Hindlimb muscle (tissue), 1 donor: ENCODE measurements around the gene STARD3. TPM values are rescaled to one million over a fixed set of nuclear protein-coding genes. Genes with fewer than 3 reads are reported as not detected.

Source experiments
- DNase-seq: peaks from one replicate; pipeline ENCODE4 v3.0.0-alpha.2; 2013
- polyA plus RNA-seq: library from polyadenylated mRNA; unstranded; fragments of 120-200 nt; gene quantifications from one replicate; pipeline ENCODE4 v1.2.1, GENCODE V29; 2013; ENCODE audit not compliant: insufficient read length

STARD3 gene
- polyA plus RNA-seq, 1 donor: 36.2 TPM

DNA sequence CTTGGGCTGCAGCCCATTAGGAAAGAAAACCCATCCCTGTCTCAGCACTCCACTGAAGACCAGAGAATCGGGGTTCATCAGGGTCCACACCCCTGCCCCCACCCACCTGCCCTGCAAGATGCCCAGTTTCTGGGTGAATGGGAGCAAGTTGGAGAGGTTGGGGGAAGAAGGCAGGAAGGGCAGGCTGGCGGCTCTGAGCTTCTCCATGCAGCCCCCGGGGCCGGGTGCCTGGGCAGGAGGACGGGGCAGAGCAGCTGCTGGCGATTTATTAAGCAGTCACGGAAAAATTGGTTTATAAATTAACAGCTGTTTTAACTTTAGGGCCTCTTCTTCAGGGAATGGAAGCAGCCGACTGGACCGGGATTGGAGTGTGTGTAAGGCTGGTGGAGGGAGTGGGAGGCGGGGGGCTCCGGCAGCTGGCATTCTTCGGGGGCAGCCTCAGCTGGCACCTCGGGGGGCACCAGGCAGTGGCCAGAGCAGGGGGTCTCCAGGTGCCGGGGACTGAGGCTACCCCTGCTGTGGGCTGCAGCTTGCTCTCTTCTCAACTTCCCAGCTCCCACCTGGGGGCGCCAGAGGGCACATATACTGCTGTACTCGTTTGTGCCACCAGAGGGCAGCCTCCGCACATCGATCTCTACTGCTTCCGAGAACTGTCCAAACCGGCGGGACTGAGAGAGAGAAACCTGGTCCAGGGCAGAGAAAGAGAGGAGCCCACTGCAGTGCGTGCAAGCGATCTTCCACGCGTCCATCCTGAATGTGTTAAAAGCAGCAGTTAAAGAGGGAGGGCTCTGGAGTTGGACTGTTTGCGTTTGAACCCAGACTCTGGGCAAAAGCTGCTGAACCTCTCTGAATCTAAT lies 15.2 kb upstream of the STARD3 start:
- DNase-seq: peak; percentile 84

DNA sequence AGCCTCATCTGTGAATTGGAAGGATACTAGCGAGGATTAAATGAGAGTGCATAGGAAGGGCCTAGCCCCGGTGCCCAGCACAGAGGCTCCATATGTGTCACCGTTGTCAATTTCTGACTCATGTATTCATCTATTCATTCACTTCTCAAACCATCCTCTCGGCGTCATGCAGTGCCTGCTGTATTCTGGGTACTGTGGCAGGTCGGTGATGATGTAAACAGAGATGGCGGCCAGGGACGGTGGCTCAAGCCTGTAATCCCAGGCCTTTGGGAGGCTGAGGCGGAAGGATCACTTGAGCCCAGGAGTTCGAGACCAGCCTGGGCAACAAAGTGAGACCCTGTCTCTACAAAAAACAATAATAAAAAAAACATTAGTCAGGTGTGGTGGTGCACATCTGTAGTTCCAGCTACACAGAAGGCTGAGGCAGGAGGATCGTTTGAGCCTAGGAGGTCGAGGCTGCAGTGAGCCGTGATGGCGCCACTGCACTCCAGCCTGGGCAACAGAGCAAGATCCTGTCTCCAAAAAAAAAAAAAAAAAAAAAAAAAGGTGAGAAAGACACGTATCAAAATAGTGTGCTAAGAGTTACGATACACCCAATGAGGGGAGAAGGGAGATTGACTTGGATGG lies 14.5 kb upstream of the STARD3 start:
- DNase-seq: no peak

DNA sequence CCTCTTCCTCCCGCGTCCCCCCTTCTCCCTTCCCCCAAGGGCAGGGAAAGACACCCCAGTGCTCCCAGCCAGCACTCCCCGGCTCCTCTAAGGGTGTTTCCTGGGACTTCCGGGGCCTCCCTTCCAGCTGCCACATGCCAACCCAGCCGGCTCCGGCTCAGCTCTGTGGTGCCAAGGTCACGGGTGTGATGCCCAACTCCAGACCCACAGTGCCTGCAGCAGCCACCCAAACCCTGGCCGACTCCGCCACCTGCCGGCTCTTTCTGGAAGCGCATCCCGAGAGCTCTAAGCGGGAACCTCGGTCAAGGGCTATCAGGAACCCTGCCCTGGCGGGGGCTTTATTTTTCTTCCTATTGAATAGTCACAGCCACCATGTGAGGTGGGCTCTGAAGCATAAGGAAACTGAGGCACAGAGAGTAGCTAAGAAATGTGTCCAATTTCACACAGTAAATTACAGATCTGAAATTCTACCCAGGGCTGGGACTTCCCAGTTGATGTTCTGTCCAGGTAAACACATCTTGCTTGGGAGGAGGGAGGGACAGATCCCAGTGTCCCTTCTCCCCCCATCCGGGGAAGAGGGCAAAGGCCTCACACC lies 13.5 kb upstream of the STARD3 start:
- DNase-seq: peak; percentile 69

DNA sequence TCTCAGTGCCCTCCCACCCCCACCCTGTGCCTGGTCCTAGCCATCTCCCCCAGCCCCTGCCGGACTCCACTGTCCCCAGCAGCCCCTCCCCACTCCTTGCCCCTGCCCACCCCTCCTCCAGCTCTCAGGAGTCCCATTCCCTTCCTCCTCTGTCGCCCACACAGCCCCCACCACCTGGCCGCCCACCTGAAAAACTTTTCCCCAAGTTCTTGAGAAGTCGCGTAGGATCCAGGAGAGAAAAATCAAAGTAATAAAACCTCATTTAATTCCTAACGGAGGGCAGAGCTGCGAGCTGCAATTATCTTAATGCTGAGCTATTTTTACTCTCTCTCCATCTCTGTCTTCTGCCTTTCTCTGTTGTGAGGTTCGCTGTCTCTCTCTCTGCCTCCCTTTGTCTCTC lies 12.6 kb upstream of the STARD3 start:
- no peak for DNase-seq

DNA sequence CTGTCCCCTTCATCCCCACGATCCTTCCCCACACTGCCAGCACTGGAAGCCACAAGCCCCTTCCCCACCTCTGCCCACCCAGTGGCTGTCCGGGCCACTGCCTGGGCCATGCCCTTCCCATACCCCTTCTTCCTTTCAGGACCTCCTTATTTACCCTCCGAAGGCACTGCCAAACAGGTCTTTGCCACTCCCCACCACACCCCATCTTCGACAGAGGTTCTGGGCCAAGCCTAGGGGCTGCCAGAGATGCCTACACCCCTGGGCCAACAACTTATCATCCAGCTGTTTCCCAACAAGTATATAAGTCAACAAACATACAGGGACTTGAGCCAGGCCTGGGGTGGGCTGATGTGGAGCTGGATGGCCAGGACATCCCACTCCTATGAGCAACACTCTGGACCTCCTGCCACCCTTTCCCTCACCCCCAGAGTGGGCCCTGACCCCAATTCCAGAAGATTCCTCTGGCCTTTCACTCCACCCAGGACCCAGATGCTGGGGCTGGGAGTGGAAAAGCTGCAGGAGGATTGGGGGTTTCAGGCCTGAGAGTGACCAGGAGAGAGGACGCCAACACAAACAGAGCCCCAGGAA lies 11.7 kb upstream of the STARD3 start:
- DNase-seq: no peak

DNA sequence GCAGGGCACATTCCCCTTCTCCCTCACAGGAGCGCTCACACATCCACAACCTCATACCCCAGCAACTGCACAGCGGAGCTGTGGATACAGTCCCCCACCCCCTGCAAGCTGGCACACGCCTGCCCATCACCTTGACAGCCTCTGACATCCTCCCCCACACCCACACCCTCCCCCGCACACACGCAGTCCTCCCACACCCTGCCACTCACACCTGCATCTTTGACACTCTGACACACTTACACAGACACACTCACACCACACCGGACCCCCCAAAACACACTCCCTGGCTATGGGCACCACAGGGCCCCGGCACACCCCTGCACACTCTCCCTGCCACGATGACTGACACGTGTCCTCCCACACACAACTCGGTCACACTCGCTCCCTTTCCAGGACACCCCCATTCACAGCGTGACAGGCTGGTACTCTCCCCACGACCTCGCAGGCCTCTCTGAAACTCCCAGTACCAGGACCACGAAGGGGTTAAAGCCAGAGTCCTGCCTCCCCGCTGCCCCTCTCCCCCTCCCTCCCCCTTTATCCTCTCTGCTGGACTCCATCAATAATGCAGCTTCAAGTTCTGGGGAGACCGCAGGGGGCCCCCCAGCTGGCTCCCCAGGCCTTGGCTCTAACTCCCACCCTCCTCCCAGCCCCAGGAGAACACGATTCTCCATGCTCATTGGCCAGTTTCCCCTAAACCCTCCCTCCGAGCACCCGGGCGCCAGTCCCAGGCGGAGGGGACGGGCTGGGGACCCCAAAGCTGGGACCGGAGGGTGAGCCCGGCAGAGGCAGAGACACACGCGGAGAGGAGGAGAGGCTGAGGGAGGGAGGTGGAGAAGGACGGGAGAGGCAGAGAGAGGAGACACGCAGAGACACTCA lies 10.5 kb upstream of the STARD3 start, which contains the start of gene PPP1R1B:
Gene PPP1R1B, plus strand, starts transcription at position 782 of the 876 bp plus-strand sequence. CDS start 441 bp downstream, outside the sequence.
- no peak for DNase-seq

DNA sequence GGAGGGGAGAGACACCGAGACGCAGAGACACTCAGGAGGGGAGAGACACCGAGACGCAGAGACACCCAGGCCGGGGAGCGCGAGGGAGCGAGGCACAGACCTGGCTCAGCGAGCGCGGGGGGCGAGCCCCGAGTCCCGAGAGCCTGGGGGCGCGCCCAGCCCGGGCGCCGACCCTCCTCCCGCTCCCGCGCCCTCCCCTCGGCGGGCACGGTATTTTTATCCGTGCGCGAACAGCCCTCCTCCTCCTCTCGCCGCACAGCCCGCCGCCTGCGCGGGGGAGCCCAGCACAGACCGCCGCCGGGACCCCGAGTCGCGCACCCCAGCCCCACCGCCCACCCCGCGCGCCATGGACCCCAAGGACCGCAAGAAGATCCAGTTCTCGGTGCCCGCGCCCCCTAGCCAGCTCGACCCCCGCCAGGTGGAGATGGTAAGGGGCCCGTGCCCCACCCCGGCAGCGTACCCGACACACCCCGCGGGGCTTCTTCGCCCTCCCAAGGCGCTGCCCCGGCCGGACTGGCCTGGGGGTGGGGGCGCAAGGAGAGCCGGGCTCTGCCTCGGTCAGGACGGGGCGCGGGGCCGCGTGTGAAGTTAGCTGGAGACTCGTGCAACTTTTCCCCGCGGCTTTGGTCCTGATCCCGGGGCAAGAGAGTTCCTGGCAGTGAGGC lies 9.8 kb upstream of the STARD3 start:
- DNase-seq: no peak

DNA sequence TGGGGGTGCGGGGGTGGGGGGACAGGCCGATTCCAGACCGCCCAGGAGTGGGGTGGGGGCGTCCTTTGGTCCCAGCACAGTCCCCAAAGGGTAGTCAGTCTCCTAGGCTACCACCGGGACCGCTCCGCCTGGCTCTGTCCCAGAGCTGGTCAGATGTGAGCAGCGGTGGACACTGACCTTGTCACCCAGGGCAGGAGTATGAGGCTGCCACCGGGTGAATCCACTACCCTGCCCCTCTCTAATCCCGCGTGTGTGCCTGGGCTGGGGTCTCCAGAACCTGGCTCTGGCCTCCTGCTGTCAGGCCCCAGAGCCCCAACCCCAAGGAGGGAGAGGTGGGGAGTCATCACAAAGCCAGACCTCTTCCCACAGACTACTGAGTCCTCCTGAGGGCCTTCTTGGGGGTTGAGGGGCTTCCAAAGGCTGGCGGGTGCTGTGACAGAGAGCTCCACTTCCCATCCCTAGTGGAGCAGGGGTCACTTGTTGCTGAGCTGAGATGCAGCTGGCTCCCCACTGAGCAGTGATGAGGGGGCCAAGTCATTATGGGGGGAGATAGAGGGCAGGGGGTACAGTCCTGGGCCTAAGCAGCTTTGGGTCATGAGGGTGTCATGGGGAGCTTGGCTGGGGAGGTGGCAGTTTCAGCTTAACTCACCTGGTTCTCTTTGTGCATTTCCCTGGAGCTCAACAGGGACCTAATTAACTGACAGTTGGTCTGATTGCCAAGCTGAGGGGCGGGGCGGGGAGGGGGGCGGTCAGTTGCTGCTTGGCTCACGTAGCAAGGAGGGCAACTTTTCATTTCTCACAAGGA lies 9.0 kb upstream of the STARD3 start:
- DNase-seq: no peak

DNA sequence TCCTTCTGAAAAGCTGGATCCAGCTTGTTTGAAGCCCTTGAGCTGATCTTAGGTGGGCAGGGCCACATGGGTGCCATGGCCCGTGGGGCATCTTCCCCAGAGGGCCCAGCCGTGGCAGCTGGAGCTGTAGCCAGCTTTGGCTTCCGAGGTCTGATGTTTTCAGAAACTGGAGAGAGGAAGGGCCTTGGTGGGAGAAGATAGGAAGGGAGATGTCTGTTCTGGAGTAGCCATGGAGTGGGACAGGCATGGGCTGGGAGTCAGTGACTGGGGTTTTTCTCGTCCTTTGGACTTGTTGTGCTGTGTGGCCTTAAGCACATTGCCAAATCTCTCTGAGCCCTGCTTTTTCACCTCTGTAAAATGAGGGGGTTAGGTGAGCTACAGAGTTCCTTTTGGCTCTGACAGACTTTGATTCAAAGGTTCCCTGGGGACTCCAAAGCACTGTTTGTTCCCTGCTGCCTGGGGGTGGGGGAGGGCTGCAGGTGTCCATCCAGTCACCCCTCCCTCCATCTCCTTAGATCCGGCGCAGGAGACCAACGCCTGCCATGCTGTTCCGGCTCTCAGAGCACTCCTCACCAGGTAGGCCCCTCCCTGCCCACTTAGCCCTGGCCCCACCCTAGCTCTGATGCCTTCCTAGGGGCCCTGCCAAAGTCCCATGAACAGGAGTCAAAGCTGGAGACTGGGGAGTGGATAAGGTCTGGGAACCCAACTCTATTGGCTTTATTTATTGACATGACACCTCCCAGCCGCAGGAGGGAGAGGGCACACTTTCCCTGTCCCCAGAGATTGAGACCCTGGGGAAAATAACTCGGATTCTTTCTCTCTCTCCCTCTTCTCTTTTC lies 8.1 kb upstream of the STARD3 start:
- no peak for DNase-seq

DNA sequence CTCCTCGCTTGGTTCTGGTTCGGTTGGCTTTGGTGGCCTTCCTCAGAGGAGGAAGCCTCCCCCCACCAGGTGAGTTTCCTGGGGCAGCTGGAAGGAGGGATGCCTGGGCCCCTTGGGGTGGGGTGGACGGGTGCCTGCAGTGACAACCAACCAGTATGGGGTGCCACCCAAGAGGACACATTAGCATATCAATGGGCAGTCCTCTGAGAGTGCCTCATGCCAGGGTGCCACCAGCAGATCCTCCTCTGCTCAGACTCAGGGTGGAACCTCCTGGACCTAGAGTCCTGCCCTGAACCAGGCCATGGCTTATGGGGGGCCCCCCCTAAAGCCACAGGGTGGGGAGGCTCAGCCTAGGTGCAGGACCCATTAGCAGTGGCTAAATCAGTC lies 7.5 kb upstream of the STARD3 start:
- DNase-seq: no peak

DNA sequence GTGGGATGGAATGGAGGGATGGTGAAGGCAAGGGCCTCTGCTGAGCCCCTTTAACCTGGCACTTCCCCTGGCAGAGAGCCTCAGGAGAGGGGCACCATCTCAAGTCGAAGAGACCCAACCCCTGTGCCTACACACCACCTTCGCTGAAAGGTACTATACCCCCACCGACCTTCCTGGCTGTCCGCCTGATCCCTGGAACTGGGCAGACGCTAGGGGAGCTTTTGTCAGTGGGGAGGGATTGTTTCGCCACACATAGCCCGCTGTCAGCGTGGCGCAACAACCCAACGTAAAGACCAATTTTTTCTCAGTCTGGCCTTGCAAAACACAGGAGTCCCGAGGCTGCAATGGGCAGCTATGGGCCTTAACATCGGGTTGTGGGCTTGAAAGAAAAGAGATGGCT lies 7.0 kb upstream of the STARD3 start:
- DNase-seq: no peak

DNA sequence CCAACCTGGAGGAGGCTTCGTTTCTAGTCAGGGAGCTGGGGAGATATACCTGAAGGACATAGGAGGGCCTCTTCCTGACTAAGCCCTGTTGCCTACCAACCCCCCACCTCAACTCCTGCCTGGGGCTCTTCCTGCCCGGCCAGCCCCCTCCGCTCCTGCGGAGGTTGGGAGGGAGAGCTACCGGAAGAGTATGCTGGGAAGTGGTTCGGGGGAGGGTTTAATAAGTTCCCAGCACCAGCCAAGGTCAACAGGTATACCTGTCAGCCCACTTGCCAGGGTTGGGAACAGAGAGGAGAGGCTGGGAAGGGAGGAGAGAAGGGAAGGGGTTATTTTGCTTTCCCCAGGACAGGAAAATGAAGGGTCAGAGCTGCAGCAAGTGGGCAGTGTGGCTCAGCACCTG lies 5.5 kb upstream of the STARD3 start:
- no peak for DNase-seq

DNA sequence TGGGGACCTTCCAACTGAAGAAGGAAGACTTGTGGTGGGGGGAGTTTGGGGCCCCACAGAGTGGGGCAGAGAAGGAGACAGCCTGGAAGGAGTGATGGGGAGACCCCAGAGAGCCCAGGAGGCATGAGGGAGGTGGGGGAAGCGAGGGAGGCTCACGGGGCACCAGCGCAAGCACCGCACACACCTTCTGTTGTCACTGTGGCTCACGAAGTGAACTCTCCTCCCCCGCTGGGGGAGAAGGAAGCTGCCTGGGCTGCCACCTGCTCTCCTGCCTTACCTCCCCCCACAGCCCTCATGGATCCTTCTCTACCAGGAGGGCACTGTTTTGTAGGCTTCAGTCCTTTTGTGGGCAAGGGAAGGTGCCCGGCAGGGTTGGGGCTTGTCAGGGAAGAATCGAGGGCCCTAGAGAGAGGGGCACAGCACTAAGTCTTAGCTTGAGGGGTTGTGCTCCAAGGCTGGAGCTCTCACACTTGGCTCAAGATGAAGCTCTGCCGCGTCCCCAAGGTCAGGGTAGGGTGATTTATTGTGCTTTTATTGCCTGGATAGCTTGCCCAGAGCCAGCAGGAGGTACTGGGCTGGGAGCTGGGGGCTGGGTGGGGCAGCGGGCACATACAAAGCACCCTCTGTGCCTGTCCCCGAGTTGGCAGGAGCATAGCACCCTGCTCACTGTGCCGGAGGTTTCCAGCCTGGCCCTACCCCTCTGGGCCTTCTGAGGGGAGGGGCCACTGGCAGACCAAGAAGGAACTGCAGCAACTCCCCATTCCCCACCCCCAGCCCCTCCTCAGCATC lies 4.6 kb upstream of the STARD3 start:
- DNase-seq: no peak

DNA sequence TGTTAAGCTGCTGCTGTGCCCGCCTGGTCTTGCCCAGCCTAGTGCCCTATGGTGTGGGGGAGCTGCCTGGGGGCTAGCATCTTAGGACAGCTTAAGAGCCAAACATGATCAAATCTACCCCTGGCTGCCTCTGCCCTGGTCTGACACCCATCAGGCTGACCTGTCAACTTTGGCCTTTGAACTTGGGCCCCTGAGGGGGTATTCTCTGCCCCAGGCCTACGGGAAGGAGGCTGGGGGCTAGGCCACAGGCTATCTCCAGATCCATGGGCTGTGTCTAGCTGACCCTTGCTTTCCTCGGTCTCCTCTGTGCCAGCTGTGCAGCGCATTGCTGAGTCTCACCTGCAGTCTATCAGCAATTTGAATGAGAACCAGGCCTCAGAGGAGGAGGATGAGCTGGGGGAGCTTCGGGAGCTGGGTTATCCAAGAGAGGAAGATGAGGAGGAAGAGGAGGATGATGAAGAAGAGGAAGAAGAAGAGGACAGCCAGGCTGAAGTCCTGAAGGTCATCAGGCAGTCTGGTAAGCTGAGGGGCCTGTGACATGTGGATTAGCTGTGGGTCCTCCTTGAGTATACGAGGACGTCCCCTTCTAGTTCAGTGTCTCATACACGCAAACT lies 3.3 kb upstream of the STARD3 start:
- no peak for DNase-seq

DNA sequence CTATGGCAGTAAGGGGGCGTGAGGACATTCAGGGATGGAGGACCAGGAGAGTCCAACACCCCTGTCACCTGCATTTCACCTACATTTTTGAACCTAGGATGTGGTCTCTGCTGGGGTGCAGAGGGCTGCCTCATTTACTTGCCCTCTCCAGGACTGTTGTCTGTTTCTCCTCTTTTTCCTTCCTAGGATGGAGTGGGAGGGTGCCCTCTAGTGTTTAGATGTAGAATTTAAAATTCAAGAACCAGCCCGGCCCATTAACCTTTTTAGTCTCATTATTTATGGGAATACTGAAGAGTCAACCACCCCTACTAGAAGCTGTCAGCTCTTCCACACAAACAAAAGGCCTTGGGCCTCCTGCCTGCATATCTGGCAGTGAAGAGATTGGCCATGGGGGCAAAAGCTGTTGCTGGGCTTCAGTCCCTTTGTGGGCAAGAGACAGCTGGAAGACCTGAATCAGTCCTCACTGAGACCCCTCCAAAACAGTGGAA lies 2.5 kb upstream of the STARD3 start:
- DNase-seq: no peak

DNA sequence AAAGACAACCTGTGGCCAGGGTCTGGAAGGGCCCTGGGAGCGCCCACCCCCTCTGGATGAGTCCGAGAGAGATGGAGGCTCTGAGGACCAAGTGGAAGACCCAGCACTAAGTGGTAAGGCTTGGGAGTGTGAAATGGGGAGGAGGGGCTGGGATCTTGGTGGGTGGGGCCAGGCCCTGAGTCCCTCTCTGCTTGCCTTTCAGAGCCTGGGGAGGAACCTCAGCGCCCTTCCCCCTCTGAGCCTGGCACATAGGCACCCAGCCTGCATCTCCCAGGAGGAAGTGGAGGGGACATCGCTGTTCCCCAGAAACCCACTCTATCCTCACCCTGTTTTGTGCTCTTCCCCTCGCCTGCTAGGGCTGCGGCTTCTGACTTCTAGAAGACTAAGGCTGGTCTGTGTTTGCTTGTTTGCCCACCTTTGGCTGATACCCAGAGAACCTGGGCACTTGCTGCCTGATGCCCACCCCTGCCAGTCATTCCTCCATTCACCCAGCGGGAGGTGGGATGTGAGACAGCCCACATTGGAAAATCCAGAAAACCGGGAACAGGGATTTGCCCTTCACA lies 1.2 kb upstream of the STARD3 start:
- DNase-seq: no peak

DNA sequence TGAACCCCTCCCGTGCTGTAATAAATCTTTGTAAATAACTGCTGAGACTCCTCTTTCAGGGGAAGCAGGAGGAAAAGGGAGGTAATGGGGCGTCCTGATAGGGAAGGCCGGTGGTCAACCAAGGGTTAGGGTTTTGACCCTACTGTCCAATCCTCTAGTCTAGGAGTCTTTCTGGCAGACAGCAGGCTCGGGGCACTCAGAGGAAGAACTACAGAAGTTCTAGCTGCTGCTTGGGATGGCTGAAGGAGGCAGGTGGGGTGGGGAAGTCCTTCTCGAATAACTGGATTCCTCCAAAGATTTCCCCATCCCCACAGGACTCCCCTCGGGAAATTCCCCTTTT lies 387 bp upstream of the STARD3 start:
- no peak for DNase-seq

DNA sequence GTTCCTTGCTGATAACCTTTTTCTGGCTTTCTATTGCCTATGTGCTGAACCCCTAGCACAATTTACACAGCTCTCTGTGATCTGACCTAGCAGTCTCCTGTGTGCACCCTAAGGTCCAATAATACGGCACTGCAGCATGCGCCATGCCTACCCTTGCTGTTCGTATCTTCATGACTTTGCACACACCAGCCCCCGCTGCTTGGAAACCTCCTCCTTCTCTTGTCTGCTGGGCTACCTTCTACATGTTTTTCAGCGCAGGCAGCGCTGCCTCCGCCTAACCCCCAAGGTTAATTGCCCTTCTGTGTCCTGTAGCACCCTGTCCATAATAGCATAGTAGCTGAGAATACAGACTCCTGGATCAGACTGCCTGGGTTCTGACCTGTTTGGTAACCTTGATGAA lies 1.4 kb downstream of the STARD3 start:
- no peak for DNase-seq
